Keratinocyte (primary cell): ENCODE results near the gene ZFAND6.
"Not testable (repeated sequence)": the region's sequence is repeated elsewhere in the genome, so short reads cannot be mapped to it uniquely, and the experiment has no call there.

Experiments
- CTCF ChIP-seq, 3 experiments: IDR thresholded peaks in 1 of 3; conservative IDR thresholded peaks in 1 of 3; optimal IDR thresholded peaks in 1 of 3; 2 replicates in 2 of 3; 3 replicates in 1 of 3; pipeline versions ENCODE3 to v1.5.1; 2011; ENCODE audit warnings: low read length in 3 of 3, mild to moderate bottlenecking in 3 of 3, moderate library complexity in 2 of 3, control low read depth in 1 of 3, inconsistent platforms in 1 of 3; ENCODE audit not compliant: insufficient read depth in 2 of 3; ENCODE audit errors: extremely low read depth in 1 of 3
- EZH2 ChIP-seq: IDR thresholded peaks from one replicate; pipeline ENCODE4 v1.6.1; 2012; ENCODE audit warnings: inconsistent platforms, mild to moderate bottlenecking, low read length, moderate library complexity

- not testable (repeated sequence) for TF ChIP-seq CTCF (optimal IDR thresholded peaks at IDR 0.05 in 1 of 3, IDR thresholded peaks at IDR 0.05 in 1 of 3, conservative IDR thresholded peaks at IDR 0.05 in 1 of 3; ENCODE audit: extremely low read depth in 1 of 3, insufficient read depth in 2 of 3, low read length in 3 of 3); EZH2
These were observed 45.3 kb upstream of the ZFAND6 start for GRCh38 chr15:80014186-80014585.
